Measurements from ENCODE around the gene TIMM17A.

- TF ChIP-seq EZH2 (IDR thresholded peaks at IDR 0.05; ENCODE audit: insufficient read depth, poor library complexity, severe bottlenecking) (no peak), EZH2phosphoT487 (IDR thresholded peaks at IDR 0.05; ENCODE audit: insufficient read depth, low read depth) (no peak)
Measured at GRCh38 chr1:202002507-202002906, 47.2 kb downstream of the TIMM17A start.

All from GM23248 (cell line).